Measurements from ENCODE around the gene OR10V1.
"Not testable (repeated sequence)": the region's sequence is repeated elsewhere in the genome, so short reads cannot be mapped to it uniquely, and the experiment has no call there.

Gene OR10V1

DNA sequence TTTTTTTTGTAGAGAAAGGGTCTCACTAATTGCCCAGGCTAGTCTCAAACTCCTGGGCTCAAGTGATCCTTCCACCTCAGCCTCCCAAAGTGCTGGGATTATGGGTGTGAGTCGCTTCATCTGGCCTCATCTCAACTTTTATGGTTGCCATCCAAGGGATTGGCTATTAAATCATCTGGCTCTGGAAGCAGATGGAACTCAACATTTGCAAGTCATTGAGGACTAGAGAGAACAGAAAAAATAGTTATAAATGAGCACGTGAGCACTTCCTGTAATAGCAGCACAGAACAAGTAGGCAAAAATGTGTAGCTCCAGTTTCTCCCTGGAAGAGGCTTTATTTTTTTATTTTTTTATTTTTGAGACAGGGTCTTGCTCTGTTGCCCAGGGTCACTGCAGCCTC, 22.5 kb downstream of the OR10V1 start:
- no peak overlapping the region for H3K4me2 ChIP-seq (ENCODE audit: low read length)

DNA sequence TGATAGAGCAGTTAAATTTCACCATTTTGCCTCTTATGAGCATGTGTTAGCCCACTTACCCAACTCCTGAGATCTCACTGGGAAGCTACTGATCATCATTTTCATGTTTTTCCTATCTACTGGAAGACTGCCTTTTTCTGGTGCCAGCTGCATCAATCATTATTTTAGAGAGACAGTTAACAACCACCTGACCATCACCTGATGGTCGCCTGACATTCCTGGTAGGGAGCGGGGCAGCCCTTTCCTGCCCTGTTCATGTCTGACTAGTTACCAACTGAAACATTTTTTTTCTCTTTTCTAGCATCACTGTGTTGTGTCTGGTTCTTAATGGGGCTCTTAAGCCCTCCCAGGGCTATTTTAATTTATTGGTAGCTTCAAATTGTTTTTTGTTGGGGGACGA, 24.6 kb downstream of the OR10V1 start:
- no peaks in the 10 kb centered on the region for H3K4me1 ChIP-seq
- no peak overlapping the region for H2AFZ ChIP-seq
- no peaks in the 10 kb centered on the region for H3K27me3 ChIP-seq (ENCODE audit: control insufficient read depth, insufficient read depth, low read length)

More for the DNA sequence above, 22.5 kb downstream of the OR10V1 start:
- no peak overlapping the region for H3K9ac ChIP-seq
- H3K27me3 ChIP-seq (ENCODE audit: control insufficient read depth, insufficient read depth, low read length): no peaks in the 10 kb centered on the region
- no peaks in the 10 kb centered on the region for H3K9me3 ChIP-seq (ENCODE audit: control insufficient read depth, low read length)
- no peak overlapping the region for H3K4me3 ChIP-seq (ENCODE audit: low read depth, low read length)
- no peaks in the 10 kb centered on the region for H3K36me3 ChIP-seq (ENCODE audit: control insufficient read depth, insufficient read depth, low read length)
- no peaks in the 10 kb centered on the region for H3K79me2 ChIP-seq
- TF ChIP-seq, protein P1, sequence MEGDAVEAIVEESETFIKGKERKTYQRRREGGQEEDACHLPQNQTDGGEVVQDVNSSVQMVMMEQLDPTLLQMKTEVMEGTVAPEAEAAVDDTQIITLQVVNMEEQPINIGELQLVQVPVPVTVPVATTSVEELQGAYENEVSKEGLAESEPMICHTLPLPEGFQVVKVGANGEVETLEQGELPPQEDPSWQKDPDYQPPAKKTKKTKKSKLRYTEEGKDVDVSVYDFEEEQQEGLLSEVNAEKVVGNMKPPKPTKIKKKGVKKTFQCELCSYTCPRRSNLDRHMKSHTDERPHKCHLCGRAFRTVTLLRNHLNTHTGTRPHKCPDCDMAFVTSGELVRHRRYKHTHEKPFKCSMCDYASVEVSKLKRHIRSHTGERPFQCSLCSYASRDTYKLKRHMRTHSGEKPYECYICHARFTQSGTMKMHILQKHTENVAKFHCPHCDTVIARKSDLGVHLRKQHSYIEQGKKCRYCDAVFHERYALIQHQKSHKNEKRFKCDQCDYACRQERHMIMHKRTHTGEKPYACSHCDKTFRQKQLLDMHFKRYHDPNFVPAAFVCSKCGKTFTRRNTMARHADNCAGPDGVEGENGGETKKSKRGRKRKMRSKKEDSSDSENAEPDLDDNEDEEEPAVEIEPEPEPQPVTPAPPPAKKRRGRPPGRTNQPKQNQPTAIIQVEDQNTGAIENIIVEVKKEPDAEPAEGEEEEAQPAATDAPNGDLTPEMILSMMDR (IDR thresholded peaks at IDR 0.05): no peak
- no peak overlapping the region for H2AFZ ChIP-seq
- no peaks in the 10 kb centered on the region for H3K4me1 ChIP-seq
- no peak overlapping the region for H3K27ac ChIP-seq

DNA sequence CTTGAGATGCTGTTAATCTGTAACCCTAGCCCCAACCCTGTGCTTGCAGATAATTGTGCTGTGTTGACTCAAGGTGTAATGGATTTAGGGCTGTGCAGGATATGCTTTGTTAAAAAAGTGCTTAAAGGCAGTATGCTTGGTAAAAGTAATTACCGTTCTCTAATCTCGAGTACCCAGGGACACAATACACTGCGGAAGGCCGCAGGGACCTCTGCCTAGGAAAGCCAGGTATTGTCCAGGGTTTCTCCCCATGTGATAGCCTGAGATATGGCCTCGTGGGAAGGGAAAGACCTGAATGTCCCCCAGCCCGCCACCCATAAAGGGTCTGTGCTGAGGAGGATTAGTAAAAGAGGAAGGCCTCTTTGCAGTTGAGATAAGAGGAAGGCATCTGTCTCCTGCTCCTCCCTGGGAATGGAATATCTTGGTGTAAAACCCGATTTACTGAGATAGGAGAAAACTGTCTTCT, 32.4 kb downstream of the OR10V1 start:
- H3K9ac ChIP-seq; H3K4me1 ChIP-seq; H3K36me3 ChIP-seq (ENCODE audit: control insufficient read depth, insufficient read depth, low read length); H3K27me3 ChIP-seq (ENCODE audit: control insufficient read depth, insufficient read depth, low read length); H3K27ac ChIP-seq; H3K4me2 ChIP-seq (ENCODE audit: low read length); H3K79me2 ChIP-seq; H3K9me3 ChIP-seq (ENCODE audit: control insufficient read depth, low read length); H3K4me3 ChIP-seq (ENCODE audit: low read depth, low read length); H2AFZ ChIP-seq: not testable (repeated sequence)

More for the DNA sequence above, 24.6 kb downstream of the OR10V1 start:
- no peaks in the 10 kb centered on the region for H3K9me3 ChIP-seq (ENCODE audit: control insufficient read depth, low read length)
- H3K27ac ChIP-seq: no peak overlapping the region
- H3K9ac ChIP-seq: no peak overlapping the region
- H3K79me2 ChIP-seq: no peaks in the 10 kb centered on the region
- H3K4me3 ChIP-seq (ENCODE audit: low read depth, low read length): no peak overlapping the region
- no peak overlapping the region for H3K4me2 ChIP-seq (ENCODE audit: low read length)
- TF ChIP-seq, protein P1 (IDR thresholded peaks at IDR 0.05): no peak
- H3K36me3 ChIP-seq (ENCODE audit: control insufficient read depth, insufficient read depth, low read length): no peaks in the 10 kb centered on the region

DNA sequence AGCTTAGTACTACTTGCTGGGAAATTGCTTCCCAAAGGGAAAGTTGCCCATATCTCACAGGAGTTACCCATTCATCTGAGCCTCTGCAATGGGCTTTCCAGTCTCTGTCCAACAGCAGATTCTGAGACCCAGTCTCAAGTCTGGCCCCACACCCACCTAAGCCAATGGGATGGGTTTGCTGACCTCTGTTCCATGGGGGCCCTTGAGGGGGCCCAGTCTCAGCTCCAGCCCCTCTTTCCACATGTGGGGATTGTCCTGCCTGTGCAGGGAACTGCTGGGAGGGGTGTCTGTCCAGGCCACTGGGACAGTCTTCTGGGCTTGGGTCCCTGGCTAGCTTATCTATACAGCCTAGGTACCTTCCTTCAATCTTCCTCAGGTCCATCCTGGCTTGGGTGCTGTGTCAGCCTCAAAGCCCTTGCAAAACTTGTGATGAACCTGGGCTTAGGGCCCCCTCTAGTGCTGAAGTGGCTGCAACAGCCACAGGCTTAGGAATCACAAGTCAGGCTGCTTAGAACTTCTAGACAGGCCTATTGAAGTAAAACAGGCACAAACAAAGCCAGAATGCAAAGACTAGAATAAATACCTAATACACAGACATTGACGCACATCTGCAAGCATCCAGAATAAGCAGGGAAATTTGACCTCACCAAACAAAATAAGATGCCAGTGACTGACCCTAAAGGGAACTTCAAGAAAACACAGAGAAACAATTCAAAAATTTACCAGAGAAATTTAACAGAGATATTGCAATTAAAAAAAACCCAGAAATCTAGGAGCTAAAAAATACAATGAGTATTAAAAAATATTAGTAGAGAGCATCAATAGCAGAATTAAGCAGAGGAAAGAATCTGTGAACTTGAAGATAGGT, 33.1 kb downstream of the OR10V1 start:
- Histone ChIP-seq H3K79me2 (no peaks in the 10 kb centered on the region), H2AFZ (no peak overlapping the region), H3K4me2 (ENCODE audit: low read length) (no peak overlapping the region), H3K4me3 (ENCODE audit: low read depth, low read length) (no peak overlapping the region), H3K27me3 (ENCODE audit: control insufficient read depth, insufficient read depth, low read length) (no peaks in the 10 kb centered on the region), H3K9ac (no peak overlapping the region), H3K4me1 (no peaks in the 10 kb centered on the region), H3K27ac (no peak overlapping the region), H3K9me3 (ENCODE audit: control insufficient read depth, low read length) (no peaks in the 10 kb centered on the region), H3K36me3 (ENCODE audit: control insufficient read depth, insufficient read depth, low read length) (no peaks in the 10 kb centered on the region)
- TF ChIP-seq, protein P1 (IDR thresholded peaks at IDR 0.05): peak; percentile 54

DNA sequence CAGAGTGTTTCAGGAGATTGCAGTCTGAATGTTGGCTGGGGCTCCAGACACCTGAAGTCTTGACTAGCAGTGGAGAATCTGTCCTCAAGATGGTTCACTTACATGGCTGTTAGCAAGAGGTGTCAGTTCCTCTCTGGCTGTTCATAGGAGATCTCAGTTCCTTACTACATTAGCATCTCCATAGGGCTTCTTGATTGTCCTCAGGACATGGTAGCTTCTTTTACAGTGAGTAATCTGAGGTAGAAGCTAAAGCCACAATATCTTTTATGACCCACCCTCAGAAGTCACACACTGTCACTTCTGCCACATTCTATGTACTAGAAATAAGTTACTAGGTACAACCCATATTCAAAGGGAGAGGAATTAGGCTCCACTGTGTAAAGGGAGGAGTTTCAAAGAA, 34.3 kb downstream of the OR10V1 start:
- no peaks in the 10 kb centered on the region for H3K4me1 ChIP-seq
- H3K27ac ChIP-seq: no peak overlapping the region
- no peaks in the 10 kb centered on the region for H3K9me3 ChIP-seq (ENCODE audit: control insufficient read depth, low read length)
- no peak overlapping the region for H2AFZ ChIP-seq
- no peaks in the 10 kb centered on the region for H3K27me3 ChIP-seq (ENCODE audit: control insufficient read depth, insufficient read depth, low read length)
- no peaks in the 10 kb centered on the region for H3K79me2 ChIP-seq
- H3K36me3 ChIP-seq (ENCODE audit: control insufficient read depth, insufficient read depth, low read length): no peaks in the 10 kb centered on the region
- H3K9ac ChIP-seq: no peak overlapping the region
- H3K4me2 ChIP-seq (ENCODE audit: low read length): no peak overlapping the region
- H3K4me3 ChIP-seq (ENCODE audit: low read depth, low read length): no peak overlapping the region
- TF ChIP-seq, protein P1 (IDR thresholded peaks at IDR 0.05): no peak

Measured in parathyroid adenoma (tissue), 2 donors.